ENCODE results near the gene SLCO2A1. TPM values are rescaled to one million over a fixed set of nuclear protein-coding genes. Genes with fewer than 3 reads are reported as not detected.

Gene SLCO2A1
- total RNA-seq, 3 donors from 2014 or later, result 34.3 to 72.2 (median 67.7) TPM

- H3K9me3 ChIP-seq, result no peaks in the 10 kb centered on the region
- H3K4me1 ChIP-seq (ENCODE audit: low read depth), result no peaks in the 10 kb centered on the region
- no peak for ATAC-seq
- no peak for DNase-seq
- H3K4me3 ChIP-seq, result no peak overlapping the region
- H3K36me3 ChIP-seq (ENCODE audit: low read depth), result no peaks in the 10 kb centered on the region
- intact Hi-C loops (cut with DNase I, micrococcal nuclease), result no loop called here
- TF ChIP-seq, protein P1, sequence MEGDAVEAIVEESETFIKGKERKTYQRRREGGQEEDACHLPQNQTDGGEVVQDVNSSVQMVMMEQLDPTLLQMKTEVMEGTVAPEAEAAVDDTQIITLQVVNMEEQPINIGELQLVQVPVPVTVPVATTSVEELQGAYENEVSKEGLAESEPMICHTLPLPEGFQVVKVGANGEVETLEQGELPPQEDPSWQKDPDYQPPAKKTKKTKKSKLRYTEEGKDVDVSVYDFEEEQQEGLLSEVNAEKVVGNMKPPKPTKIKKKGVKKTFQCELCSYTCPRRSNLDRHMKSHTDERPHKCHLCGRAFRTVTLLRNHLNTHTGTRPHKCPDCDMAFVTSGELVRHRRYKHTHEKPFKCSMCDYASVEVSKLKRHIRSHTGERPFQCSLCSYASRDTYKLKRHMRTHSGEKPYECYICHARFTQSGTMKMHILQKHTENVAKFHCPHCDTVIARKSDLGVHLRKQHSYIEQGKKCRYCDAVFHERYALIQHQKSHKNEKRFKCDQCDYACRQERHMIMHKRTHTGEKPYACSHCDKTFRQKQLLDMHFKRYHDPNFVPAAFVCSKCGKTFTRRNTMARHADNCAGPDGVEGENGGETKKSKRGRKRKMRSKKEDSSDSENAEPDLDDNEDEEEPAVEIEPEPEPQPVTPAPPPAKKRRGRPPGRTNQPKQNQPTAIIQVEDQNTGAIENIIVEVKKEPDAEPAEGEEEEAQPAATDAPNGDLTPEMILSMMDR (IDR thresholded peaks at IDR 0.05), result no peak
These were observed 145.5 kb downstream of the SLCO2A1 start for GRCh38 chr3:133884054-133884886.

DNA sequence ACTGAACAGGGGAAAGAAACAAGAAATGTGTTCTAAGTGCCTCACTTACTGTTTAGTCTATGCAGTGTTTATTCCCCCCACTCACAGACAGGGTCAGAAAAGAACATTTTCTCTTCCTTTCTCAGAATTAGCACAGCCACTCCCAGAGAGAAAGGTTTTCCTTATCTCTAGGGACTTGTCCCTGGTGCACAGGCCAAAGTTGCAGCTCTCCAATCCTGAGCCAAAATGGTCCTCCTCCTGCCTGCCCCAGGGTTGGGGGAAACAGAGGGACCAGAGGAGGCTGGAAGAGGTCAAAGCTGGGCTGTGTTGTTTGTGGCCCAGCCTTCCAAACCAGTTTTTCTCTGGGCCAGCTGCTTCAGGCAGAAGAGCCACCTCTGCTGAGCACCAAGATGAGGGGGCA, 146.1 kb downstream of the SLCO2A1 start:
- Histone ChIP-seq H3K9me3 (no peaks in the 10 kb centered on the region), H3K4me1 (ENCODE audit: low read depth) (no peaks in the 10 kb centered on the region), H3K4me3 (no peak overlapping the region), H3K36me3 (ENCODE audit: low read depth) (no peaks in the 10 kb centered on the region)
- ATAC-seq (no peak), DNase-seq (no peak)
- intact Hi-C loops (cut with DNase I, micrococcal nuclease), result no loop called here
- TF ChIP-seq, protein P1 (IDR thresholded peaks at IDR 0.05), result no peak

DNA sequence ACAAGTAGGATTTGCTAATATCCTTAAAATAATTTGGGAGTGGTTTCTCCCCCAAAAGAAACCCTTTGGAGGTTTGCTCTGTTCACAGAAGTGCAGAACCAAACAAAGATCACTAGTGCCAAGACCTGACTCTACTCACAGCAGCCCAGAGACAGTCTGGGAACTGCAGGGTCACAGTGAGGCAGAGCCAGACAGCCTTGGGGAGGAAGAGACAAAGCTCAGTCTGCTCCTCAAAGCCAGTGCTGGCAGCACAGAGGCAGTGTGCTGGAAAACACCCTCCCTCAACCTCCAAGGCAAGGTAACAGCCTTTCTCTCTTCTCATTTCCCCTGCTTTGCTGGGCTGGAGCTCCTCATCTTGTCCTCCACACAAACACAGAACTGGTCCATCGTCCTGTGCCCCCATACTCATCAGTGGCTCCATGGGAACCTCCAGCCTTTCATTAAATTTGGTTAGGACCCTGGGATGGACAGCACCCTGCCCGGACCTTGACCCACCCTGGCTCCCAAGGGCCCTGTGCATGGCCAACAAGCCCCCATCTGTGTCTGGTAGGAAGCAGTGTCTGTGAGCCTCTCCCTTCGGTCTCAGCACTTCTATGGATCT, 146.6 kb downstream of the SLCO2A1 start:
- Histone ChIP-seq H3K4me1 (ENCODE audit: low read depth) (no peaks in the 10 kb centered on the region), H3K9me3 (no peaks in the 10 kb centered on the region), H3K4me3 (no peak overlapping the region), H3K36me3 (ENCODE audit: low read depth) (no peaks in the 10 kb centered on the region)
- TF ChIP-seq, protein P1 (IDR thresholded peaks at IDR 0.05), result no peak
- ATAC-seq (no peak), DNase-seq (no peak)
- intact Hi-C loops (cut with DNase I, micrococcal nuclease), result no loop called here

DNA sequence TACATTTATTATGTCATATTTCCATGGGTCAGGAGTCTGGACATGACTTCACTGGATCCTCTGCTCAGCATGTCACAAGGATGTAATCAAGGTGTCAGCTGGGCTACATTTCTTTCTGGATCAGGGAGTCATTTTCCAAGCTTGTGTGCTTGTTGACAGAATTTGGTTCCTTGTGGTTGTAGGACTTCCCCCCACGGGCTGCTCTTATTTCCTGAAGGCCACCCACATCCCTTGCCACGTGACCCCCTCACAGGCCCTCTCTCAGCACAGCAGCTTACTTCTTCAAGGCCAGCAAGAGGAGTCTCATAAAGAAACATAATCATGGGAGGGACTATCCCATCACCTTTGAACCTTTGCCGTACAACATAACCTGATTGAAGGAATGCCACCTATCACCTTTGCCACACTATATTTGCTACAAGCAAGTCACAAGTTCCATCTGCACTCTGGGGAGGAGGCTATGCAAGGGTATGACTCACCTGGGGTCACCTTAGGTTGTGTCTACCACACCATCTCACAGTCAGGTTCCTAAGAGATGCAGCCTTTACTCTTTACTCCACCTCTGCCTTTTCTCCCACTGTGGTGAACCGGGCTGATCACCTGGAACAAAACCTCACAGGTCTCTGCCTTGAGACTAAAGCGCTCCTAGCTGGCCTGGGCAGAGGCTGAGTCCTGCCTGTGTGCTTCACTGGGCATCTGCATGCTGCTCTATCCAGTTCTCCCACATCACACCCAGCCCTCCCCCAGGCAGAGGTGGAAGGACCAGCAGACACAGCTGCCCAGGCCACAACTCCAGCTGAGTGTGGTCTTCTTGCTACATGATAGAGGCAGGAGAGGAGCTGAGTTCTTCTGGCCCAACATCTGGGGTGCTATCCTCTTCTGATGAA, 147.5 kb downstream of the SLCO2A1 start:
- intact Hi-C loops (cut with DNase I, micrococcal nuclease), result no loop called here
- TF ChIP-seq, protein P1 (IDR thresholded peaks at IDR 0.05), result no peak
- H3K9me3 ChIP-seq, result no peaks in the 10 kb centered on the region
- H3K36me3 ChIP-seq (ENCODE audit: low read depth), result no peaks in the 10 kb centered on the region
- ATAC-seq (peak; percentile 91), DNase-seq (peak in 1 of 3 donors; percentile 22)
- H3K4me3 ChIP-seq, result no peak overlapping the region
- H3K4me1 ChIP-seq (ENCODE audit: low read depth), result no peaks in the 10 kb centered on the region

GRCh38 chr3:133881492-133881891, 148.2 kb downstream of the SLCO2A1 start:
- TF ChIP-seq, protein P1 (IDR thresholded peaks at IDR 0.05), result no peak
- no peak for DNase-seq
- intact Hi-C loops (cut with DNase I, micrococcal nuclease), result no loop called here
- Histone ChIP-seq H3K4me1 (ENCODE audit: low read depth) (no peaks in the 10 kb centered on the region), H3K9me3 (no peaks in the 10 kb centered on the region), H3K4me3 (no peak overlapping the region), H3K36me3 (ENCODE audit: low read depth) (no peaks in the 10 kb centered on the region)
- ATAC-seq, result no peak

All from mucosa of descending colon (tissue), 3 donors.